Measurements from ENCODE around the gene FNDC1. TPM values are rescaled to one million over a fixed set of nuclear protein-coding genes. Genes with fewer than 3 reads are reported as not detected.

FNDC1 gene
- total and polyA plus RNA-seq, 2 of the 13 experiments (the other 11 are each of a cell fraction or from before 2014, with no cell fraction given), result not detected

GRCh38 chr6:159194421-159194820 lies 25.2 kb downstream of the FNDC1 start:
- Histone ChIP-seq H3K9ac (ENCODE audit: insufficient read depth, low read depth, low read length) (no peak overlapping the region), H2AFZ (ENCODE audit: low read length) (no peak overlapping the region), H4K20me1 (ENCODE audit: insufficient read depth, low read length) (no peaks in the 10 kb centered on the region), H3K9me3 (ENCODE audit: low read length) (no peaks in the 10 kb centered on the region), H3K79me2 (ENCODE audit: insufficient read depth, low read length) (no peaks in the 10 kb centered on the region), H3K4me1 (ENCODE audit: insufficient read depth, low read length) (no peaks in the 10 kb centered on the region), H3K4me3 (replicated peaks in 1 of 3; ENCODE audit: insufficient read depth in 1 of 3, low read depth in 2 of 3, low read length in 3 of 3) (no peak overlapping the region), H3K27me3 (ENCODE audit: control insufficient read depth in 1 of 2, insufficient read depth in 2 of 2, low read length in 2 of 2) (peaks cover 0 to 19% of the 10 kb centered on the region in 2 experiments; a peak in 1 of 5 replicates), H3K27ac (ENCODE audit: extremely low read length, insufficient read depth, low read length) (no peak overlapping the region), H3K36me3 (replicated peaks in 1 of 2; ENCODE audit: control insufficient read depth in 1 of 2, insufficient read depth in 2 of 2, low read length in 2 of 2) (no peaks in the 10 kb centered on the region), H3K4me2 (ENCODE audit: low read depth, low read length) (no peak overlapping the region)
- ATAC-seq (no peak), FAIRE-seq (no peak), DNase-seq (ENCODE audit: low spot score) (no peak)
- TF ChIP-seq ZNF546 (CRISPR knock-in tag; conservative IDR thresholded peaks at IDR 0.05) (no peak), ZBTB39 (CRISPR knock-in tag; IDR thresholded peaks at IDR 0.05) (no peak), SKI (IDR thresholded peaks at IDR 0.05; ENCODE audit: partially characterized antibody) (no peak), ZNF282 (IDR thresholded peaks at IDR 0.05; ENCODE audit: partially characterized antibody) (no peak), BORCS8-MEF2B (CRISPR knock-in tag; IDR thresholded peaks at IDR 0.05) (no peak), ZNF281 (CRISPR knock-in tag; IDR thresholded peaks at IDR 0.05; ENCODE audit: borderline replicate concordance) (no peak), CHCHD3 (CRISPR knock-in tag; IDR thresholded peaks at IDR 0.05) (no peak), CCDC6 (CRISPR knock-in tag; IDR thresholded peaks at IDR 0.05) (no peak), ZNF891 (CRISPR knock-in tag; IDR thresholded peaks at IDR 0.05) (no peak), RXRA (CRISPR knock-in tag; IDR thresholded peaks at IDR 0.05) (no peak), ZSCAN29 (CRISPR knock-in tag; conservative IDR thresholded peaks at IDR 0.05) (no peak), ZBTB21 (CRISPR knock-in tag; IDR thresholded peaks at IDR 0.05) (no peak), THAP11 (CRISPR knock-in tag; IDR thresholded peaks at IDR 0.05) (no peak)
- TF ChIP-seq, protein P1, sequence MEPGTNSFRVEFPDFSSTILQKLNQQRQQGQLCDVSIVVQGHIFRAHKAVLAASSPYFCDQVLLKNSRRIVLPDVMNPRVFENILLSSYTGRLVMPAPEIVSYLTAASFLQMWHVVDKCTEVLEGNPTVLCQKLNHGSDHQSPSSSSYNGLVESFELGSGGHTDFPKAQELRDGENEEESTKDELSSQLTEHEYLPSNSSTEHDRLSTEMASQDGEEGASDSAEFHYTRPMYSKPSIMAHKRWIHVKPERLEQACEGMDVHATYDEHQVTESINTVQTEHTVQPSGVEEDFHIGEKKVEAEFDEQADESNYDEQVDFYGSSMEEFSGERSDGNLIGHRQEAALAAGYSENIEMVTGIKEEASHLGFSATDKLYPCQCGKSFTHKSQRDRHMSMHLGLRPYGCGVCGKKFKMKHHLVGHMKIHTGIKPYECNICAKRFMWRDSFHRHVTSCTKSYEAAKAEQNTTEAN (CRISPR knock-in tag; conservative IDR thresholded peaks at IDR 0.05), result no peak
- BruUV-seq (replicated peaks), result no TSS peak
- ChIA-PET CTCF (ENCODE audit: low intra/inter-chr PET ratio, low total read pairs) (no interaction called here), POLR2A (no interaction called here)
- in situ Hi-C loops (cut with HindIII; ENCODE audit: extremely low pct_ligation_motif_present, low pct_unique_long_range_greater_than_20kb) (no loop called here), intact Hi-C loops (cut with micrococcal nuclease; ENCODE audit: unreplicated experiment) (no loop called here)
- 15% methylated on average over 4 of the region's 4 CpGs for WGBS (ENCODE audit: low lambda C conversion rate)
